ENCODE measurements around the gene CNFN.

DNA sequence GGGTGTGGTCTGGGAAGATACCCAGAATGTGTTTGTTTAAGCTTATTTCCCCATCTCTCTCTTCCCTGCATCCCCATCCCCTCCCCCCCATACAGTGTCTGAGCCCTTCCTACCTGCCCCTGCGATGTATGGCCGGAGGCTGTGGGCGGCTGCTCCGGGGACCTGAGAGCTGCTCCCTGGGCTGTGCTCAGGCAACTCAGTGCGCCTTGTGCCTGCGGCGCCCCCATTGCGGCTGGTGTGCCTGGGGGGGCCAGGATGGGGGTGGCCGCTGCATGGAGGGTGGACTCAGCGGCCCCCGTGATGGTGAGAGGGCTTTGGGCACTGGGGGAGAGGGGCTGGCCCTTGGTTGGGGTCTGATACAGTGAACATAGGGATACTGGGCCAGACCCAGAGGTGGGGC, 21.7 kb downstream of the CNFN start:
- TF ChIP-seq, protein P1, sequence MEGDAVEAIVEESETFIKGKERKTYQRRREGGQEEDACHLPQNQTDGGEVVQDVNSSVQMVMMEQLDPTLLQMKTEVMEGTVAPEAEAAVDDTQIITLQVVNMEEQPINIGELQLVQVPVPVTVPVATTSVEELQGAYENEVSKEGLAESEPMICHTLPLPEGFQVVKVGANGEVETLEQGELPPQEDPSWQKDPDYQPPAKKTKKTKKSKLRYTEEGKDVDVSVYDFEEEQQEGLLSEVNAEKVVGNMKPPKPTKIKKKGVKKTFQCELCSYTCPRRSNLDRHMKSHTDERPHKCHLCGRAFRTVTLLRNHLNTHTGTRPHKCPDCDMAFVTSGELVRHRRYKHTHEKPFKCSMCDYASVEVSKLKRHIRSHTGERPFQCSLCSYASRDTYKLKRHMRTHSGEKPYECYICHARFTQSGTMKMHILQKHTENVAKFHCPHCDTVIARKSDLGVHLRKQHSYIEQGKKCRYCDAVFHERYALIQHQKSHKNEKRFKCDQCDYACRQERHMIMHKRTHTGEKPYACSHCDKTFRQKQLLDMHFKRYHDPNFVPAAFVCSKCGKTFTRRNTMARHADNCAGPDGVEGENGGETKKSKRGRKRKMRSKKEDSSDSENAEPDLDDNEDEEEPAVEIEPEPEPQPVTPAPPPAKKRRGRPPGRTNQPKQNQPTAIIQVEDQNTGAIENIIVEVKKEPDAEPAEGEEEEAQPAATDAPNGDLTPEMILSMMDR (IDR thresholded peaks at IDR 0.05; ENCODE audit: low read length): no peak
- no peak for TF ChIP-seq EZH2 (IDR thresholded peaks at IDR 0.05; ENCODE audit: borderline replicate concordance, low read length)

All from OCI-LY1 (cell line).